K562 (cell line): Measurements from ENCODE around the gene SLC2A2. TPM values are rescaled to one million over a fixed set of nuclear protein-coding genes. Genes with fewer than 3 reads are reported as not detected.

ENCODE experiments used
- ATAC-seq: fragments of 200-7000 bp; cut with Tn5 transposase; 3 replicates; pipeline ENCODE4 v1.9.1; 2020; ENCODE audit warnings: moderate library complexity
- BruUV-seq: library from RNA; stranded (reverse); fragments of 400-500 nt; replicated peaks from 2 replicates; lab custom pipeline; 2021; lab: Mats Ljungman, UMichigan
- CTCF ChIA-PET: fragments of 300-600 bp; formaldehyde crosslinking; extraction: SDS; loops from one replicate; lab custom pipeline; 2021; ENCODE audit warnings: low intra/inter-chr PET ratio; lab: Yijun Ruan, JAX
- POLR2A ChIA-PET: fragments of 300-600, 350-650 bp; sonication (Branson Sonifier 250); formaldehyde crosslinking; extraction: SDS; loops from one replicate; lab custom pipeline; 2021; ENCODE audit warnings: antibody characterized with exemption, inconsistent platforms; lab: Yijun Ruan, JAX
- DNase-seq, 4 experiments: peaks; one replicate each; pipeline versions ENCODE4 v3.0.0 to v3.0.0-alpha.2; 2011 to 2018; ENCODE audit warnings: low spot score in 3 of 4, mixed read lengths in 3 of 4; ENCODE audit errors: extremely low read depth in 1 of 4
- FAIRE-seq: peaks from 2 replicates; lab custom pipeline; 2011; peaks lifted over from hg19 to GRCh38; lab: Jason Lieb, UNC
- H2AFZ ChIP-seq: 2 replicates; pipeline ENCODE4 v1.6.0; 2011; ENCODE audit warnings: low read depth, low read length, control low read depth, inconsistent platforms
- H3K27ac ChIP-seq: fragments of 200-600 bp; 3 replicates; pipeline ENCODE4 v1.8.0; 2011; ENCODE audit warnings: low read depth, mild to moderate bottlenecking, control low read depth, inconsistent platforms, low read length, moderate library complexity, mixed read lengths; ENCODE audit errors: extremely low read depth
- H3K27me3 ChIP-seq, 2 experiments: fragments of 300-600 bp in 1 of 2; 2 replicates in 1 of 2; 3 replicates in 1 of 2; pipeline versions ENCODE4 v1.6.0 to v1.8.0; 2011; ENCODE audit warnings: inconsistent platforms in 2 of 2, low read length in 2 of 2, mild to moderate bottlenecking in 1 of 2, mixed read lengths in 1 of 2, moderate library complexity in 1 of 2; ENCODE audit not compliant: control insufficient read depth in 2 of 2, insufficient read depth in 2 of 2
- H3K36me3 ChIP-seq: fragments of 300-600 bp; 3 replicates; pipeline ENCODE4 v1.8.0; 2011; ENCODE audit warnings: mild to moderate bottlenecking, low read length, inconsistent platforms; ENCODE audit not compliant: control insufficient read depth, insufficient read depth
- H3K4me1 ChIP-seq, 2 experiments: fragments of 200-600 bp in 1 of 2; replicated peaks in 1 of 2; 2 replicates in 1 of 2; 3 replicates in 1 of 2; pipeline versions ENCODE4 v1.5.1 to v1.8.0; 2011; ENCODE audit warnings: inconsistent platforms in 2 of 2, low read length in 2 of 2, mild to moderate bottlenecking in 1 of 2, mixed read lengths in 1 of 2, moderate library complexity in 1 of 2; ENCODE audit not compliant: control insufficient read depth in 2 of 2, insufficient read depth in 2 of 2
- H3K4me2 ChIP-seq: 2 replicates; pipeline ENCODE4 v1.6.1; 2011; ENCODE audit warnings: low read length, control low read depth, inconsistent platforms, mixed read lengths; ENCODE audit not compliant: insufficient read depth
- H3K4me3 ChIP-seq: fragments of 200-600 bp; sonication (generic), shearing (Covaris generic); 2 replicates; pipeline ENCODE4 v1.5.1; 2016; ENCODE audit warnings: control low read depth, inconsistent platforms
- H3K79me2 ChIP-seq: fragments of 200-600 bp; 3 replicates; pipeline ENCODE4 v1.8.0; 2011; ENCODE audit warnings: low read length, inconsistent platforms; ENCODE audit not compliant: control insufficient read depth, insufficient read depth
- H3K9ac ChIP-seq, 2 experiments: 2 replicates each; pipeline versions ENCODE4 v1.6.0 to v1.6.1; 2011; ENCODE audit warnings: low read depth in 2 of 2, low read length in 2 of 2, control low read depth in 1 of 2, inconsistent platforms in 1 of 2, mild to moderate bottlenecking in 1 of 2, mixed read lengths in 1 of 2; ENCODE audit not compliant: insufficient read depth in 1 of 2
- H3K9me1 ChIP-seq: one replicate; pipeline ENCODE4 v1.6.0; 2011; ENCODE audit warnings: inconsistent platforms, mild to moderate bottlenecking, low read length, moderate library complexity; ENCODE audit not compliant: control insufficient read depth, insufficient read depth
- H3K9me3 ChIP-seq: replicated peaks from 2 replicates; pipeline ENCODE4 v1.5.1; 2011; ENCODE audit warnings: low read depth, low read length, inconsistent platforms; ENCODE audit not compliant: control insufficient read depth, insufficient read depth
- H4K20me1 ChIP-seq: replicated peaks from 2 replicates; pipeline ENCODE4 v1.6.1; 2011; ENCODE audit warnings: low read length, inconsistent platforms, mixed read lengths; ENCODE audit not compliant: control insufficient read depth, insufficient read depth
- PBX2 ChIP-seq, 2 experiments: IDR thresholded peaks in 1 of 2; conservative IDR thresholded peaks in 1 of 2; 2 replicates each; pipeline ENCODE4 v1.6.1; 2016; ENCODE audit warnings: low read depth in 2 of 2, mild to moderate bottlenecking in 1 of 2, missing compliant biosample characterization in 1 of 2, missing genetic modification characterization in 1 of 2, moderate library complexity in 1 of 2
- SNIP1 ChIP-seq: fragments of 450-650 bp; IDR thresholded peaks from 2 replicates; pipeline ENCODE4 v1.7.1; 2017; ENCODE audit warnings: low read depth, mild to moderate bottlenecking
- WGBS: fragments of 100-300 bp; shearing (Covaris generic); methylation state at CpG from one replicate; pipeline ENCODE4 v1.1.6; 2016; ENCODE audit warnings: low coverage, mixed read lengths; ENCODE audit not compliant: insufficient coverage; ENCODE audit errors: missing lambda C conversion rate; 5-methylcytosine and 5-hydroxymethylcytosine counted together
- in situ Hi-C: fragments of 300-500 bp; cut with MboI; formaldehyde crosslinking; loops from 4 replicates; pipeline ENCODE4 v1.15.0; 2018; ENCODE audit warnings: inconsistent platforms, mixed read lengths
- intact Hi-C: fragments of 100-400 bp; cut with micrococcal nuclease; formaldehyde crosslinking; loops from 2 replicates; pipeline ENCODE4 v1.14.2; 2022
- polyA plus RNA-seq, 8 experiments: library from polyadenylated mRNA; depleted of rRNA in 4 of 8; stranded (reverse) in 5 of 8; unstranded in 3 of 8; fragments of >200 nt; fragmentation: Nextera tagmentation in 2 of 8; fragmentation: Illumina TruSeq in 1 of 8; extraction: Ambion mirVana in 2 of 8; extraction: Trizol in 1 of 8; gene quantifications; 2 replicates each; pipeline versions ENCODE4 v1.2.1 to v1.2.3, GENCODE V29; 2011 to 2014; ENCODE audit warnings: inconsistent platforms in 1 of 8, missing spikeins in 1 of 8
- total RNA-seq, 7 experiments: library from RNA; depleted of rRNA in 6 of 7; stranded (reverse); fragments of >200 nt in 6 of 7; fragmentation: Illumina TruSeq in 2 of 7; extraction: Trizol in 2 of 7; gene quantifications; 2 replicates each; pipeline versions ENCODE4 v1.2.1 to v1.2.3, GENCODE V29; 2011 to 2021; ENCODE audit warnings: low replicate concordance in 1 of 7

SLC2A2 gene
- total and polyA plus RNA-seq, 9 of the 15 experiments (the other 6 are each of a cell fraction or from before 2014, with no cell fraction given), result 0.18 TPM; not detected in 8

GRCh38 chr3:171066206-171066605 is 39.7 kb upstream of the SLC2A2 start:
- intact Hi-C loops, result no loop called here
- WGBS, result 68% methylated on average over 6 of the region's 6 CpGs
- Histone ChIP-seq H4K20me1 (no peaks in the 10 kb centered on the region), H3K4me1 (no peaks in the 10 kb centered on the region), H3K36me3 (peaks cover 35% of the 10 kb centered on the region; the same call in 2 of the 3 replicates), H3K4me2 (no peak overlapping the region), H3K27ac (no peak overlapping the region), H3K9me1 (no peaks in the 10 kb centered on the region), H3K4me3 (no peak overlapping the region), H3K27me3 (no peaks in the 10 kb centered on the region), H3K9me3 (no peaks in the 10 kb centered on the region), H2AFZ (no peak overlapping the region), H3K9ac (no peak overlapping the region), H3K79me2 (no peaks in the 10 kb centered on the region)
- ATAC-seq (no peak), FAIRE-seq (no peak), DNase-seq (no peak)
- TF ChIP-seq PBX2 (CRISPR knock-in tag; IDR thresholded peaks at IDR 0.05; ENCODE audit: low read depth) (no peak), PBX2 (tag; conservative IDR thresholded peaks at IDR 0.05; ENCODE audit: low read depth) (0 out of 2 replicates have a peak, but pooled peaks have one; percentile 8), SNIP1 (no peak)
- BruUV-seq, result no TSS peak
- POLR2A ChIA-PET, result no interaction called here
- CTCF ChIA-PET, result no interaction called here
- in situ Hi-C loops, result no loop called here
